B cell (primary cell): Measurements from ENCODE around the gene TPST2. TPM values are rescaled to one million over a fixed set of nuclear protein-coding genes. Genes with fewer than 3 reads are reported as not detected.

Source experiments
- ATAC-seq: fragments of 200-7000 bp; cut with Tn5 transposase; one replicate; pipeline ENCODE4 v1.10.0; 2021; ENCODE audit warnings: low read depth, mild to moderate bottlenecking, moderate number of reproducible peaks, moderate library complexity
- CTCF ChIA-PET: fragments of 350-600 bp; sonication (Branson Sonifier 250); formaldehyde crosslinking; loops from one replicate; lab custom pipeline; 2021; ENCODE audit warnings: antibody characterized with exemption, inconsistent platforms; lab: Charles Lee
- POLR2A ChIA-PET: fragments of 350-600 bp; sonication (Branson Sonifier 250); formaldehyde crosslinking; loops from one replicate; lab custom pipeline; 2021; ENCODE audit warnings: antibody characterized with exemption; lab: Charles Lee
- DNase-seq: peaks from one replicate; pipeline ENCODE4 v3.0.0; 2013
- H2AFZ ChIP-seq: 2 replicates; pipeline ENCODE4 v1.6.1; 2012; ENCODE audit warnings: mild to moderate bottlenecking, low read depth, low read length; ENCODE audit not compliant: insufficient read depth, poor library complexity, severe bottlenecking
- H3K27ac ChIP-seq, 2 donors: 1 replicate in 1 of 2; 2 replicates in 1 of 2; pipeline ENCODE4 v1.5.1; 2012 to 2013; ENCODE audit warnings: low read length in 2 of 2, mild to moderate bottlenecking in 2 of 2, moderate library complexity in 1 of 2
- H3K27me3 ChIP-seq, 4 experiments: fragments of 200-600 bp in 1 of 4; sonication (generic) in 1 of 4; replicated peaks in 1 of 4; 1 replicate in 2 of 4; 2 replicates in 2 of 4; pipeline versions ENCODE4 v1.6.1 to v1.7.0; 2013 to 2016; ENCODE audit warnings: low read length in 3 of 4, mild to moderate bottlenecking in 2 of 4, mixed read lengths in 1 of 4, moderate library complexity in 1 of 4; ENCODE audit not compliant: insufficient read depth in 4 of 4, control insufficient read depth in 3 of 4; ENCODE audit errors: control extremely low read depth in 1 of 4
- H3K36me3 ChIP-seq, 2 experiments: replicated peaks in 1 of 2; 1 replicate in 1 of 2; 2 replicates in 1 of 2; pipeline versions ENCODE4 v1.6.1 to v1.7.1; 2013; ENCODE audit warnings: low read length in 1 of 2; ENCODE audit not compliant: insufficient read depth in 2 of 2, control insufficient read depth in 1 of 2; ENCODE audit errors: control extremely low read depth in 1 of 2, extremely low read depth in 1 of 2
- H3K4me1 ChIP-seq, 2 donors: fragments of 200-600 bp in 1 of 2; sonication (generic) in 1 of 2; 1 replicate in 1 of 2; 2 replicates in 1 of 2; pipeline versions ENCODE4 v1.5.1 to v1.6.1; 2013 to 2017; ENCODE audit warnings: low read length in 2 of 2; ENCODE audit not compliant: control insufficient read depth in 2 of 2, insufficient read depth in 2 of 2
- H3K4me2 ChIP-seq: replicated peaks from 2 replicates; pipeline ENCODE3; 2012; ENCODE audit warnings: mild to moderate bottlenecking, low read depth, low read length; ENCODE audit not compliant: poor library complexity, severe bottlenecking
- H3K4me3 ChIP-seq, 5 experiments: fragments of 200-600 bp in 1 of 5; sonication (generic) in 1 of 5; 1 replicate in 3 of 5; 2 replicates in 2 of 5; pipeline versions ENCODE4 v1.5.1 to v1.7.0; 2011 to 2016; ENCODE audit warnings: low read length in 4 of 5, mild to moderate bottlenecking in 4 of 5, low read depth in 2 of 5, control low read depth in 1 of 5, moderate library complexity in 1 of 5; ENCODE audit not compliant: insufficient read depth in 1 of 5; ENCODE audit errors: control extremely low read depth in 1 of 5, extremely low read depth in 1 of 5
- H3K79me2 ChIP-seq: fragments of 200-600 bp; sonication (generic); one replicate; pipeline ENCODE4 v1.6.0; 2016; ENCODE audit warnings: low read length; ENCODE audit not compliant: control insufficient read depth, insufficient read depth
- H3K9ac ChIP-seq: fragments of 200-600 bp; sonication (generic); 2 replicates; pipeline ENCODE4 v1.6.1; 2017; ENCODE audit warnings: mild to moderate bottlenecking, low read length, moderate library complexity
- H3K9me3 ChIP-seq, 3 donors: one replicate each; pipeline versions ENCODE4 v1.6.1 to v1.7.1; 2013; ENCODE audit warnings: low read length in 2 of 3; ENCODE audit not compliant: control insufficient read depth in 2 of 3, insufficient read depth in 1 of 3; ENCODE audit errors: control extremely low read depth in 1 of 3
- H4K20me1 ChIP-seq: 2 replicates; pipeline ENCODE4 v1.6.0; 2012; ENCODE audit warnings: mild to moderate bottlenecking, low read length; ENCODE audit not compliant: insufficient read depth, control insufficient read depth, poor library complexity, severe bottlenecking
- H3K27ac Mint-ChIP-seq: one replicate; pipeline ENCODE4 v1.8.0; 2021; ENCODE audit warnings: mixed read lengths
- H3K27me3 Mint-ChIP-seq: one replicate; pipeline ENCODE4 v1.8.0; 2021; ENCODE audit warnings: mixed read lengths
- H3K4me1 Mint-ChIP-seq: one replicate; pipeline ENCODE4 v1.8.0; 2021; ENCODE audit warnings: mixed read lengths
- H3K4me3 Mint-ChIP-seq: one replicate; pipeline ENCODE4 v1.8.0; 2021; ENCODE audit warnings: mixed read lengths
- H3K9me3 Mint-ChIP-seq: one replicate; pipeline ENCODE4 v1.8.0; 2022; ENCODE audit warnings: mixed read lengths; ENCODE audit not compliant: insufficient read depth
- EZH2 ChIP-seq: IDR thresholded peaks from 2 replicates; pipeline ENCODE4 v1.6.1; 2012; ENCODE audit warnings: borderline replicate concordance, low read depth, mild to moderate bottlenecking, moderate library complexity, low read length; ENCODE audit not compliant: insufficient read depth, poor library complexity, severe bottlenecking
- WGBS: methylation state at CpG from one replicate; pipeline ENCODE4 v1.1.5; 2013; ENCODE audit warnings: missing lambda C conversion rate; ENCODE audit not compliant: insufficient coverage; 5-methylcytosine and 5-hydroxymethylcytosine counted together
- intact Hi-C: fragments of 100-400 bp; cut with micrococcal nuclease; formaldehyde crosslinking; loops from one replicate; pipeline ENCODE4 v1.10.0; 2022
- polyA plus RNA-seq: library from polyadenylated mRNA; depleted of rRNA; stranded (reverse); fragments of >200 nt; gene quantifications from 2 replicates; pipeline ENCODE4 v1.2.3, GENCODE V29; 2012
- total RNA-seq, 2 donors: library from RNA; stranded (reverse); fragments of 120-200 nt in 1 of 2; gene quantifications; 1 replicate in 1 of 2; 2 replicates in 1 of 2; pipeline versions ENCODE4 v1.2.3 to v1.2.4, GENCODE V29; 2013 to 2022
- TF ChIP-seq, protein P1 (sequence below): fragments of 200-600 bp; IDR thresholded peaks from one replicate; pipeline ENCODE4 v1.8.0; 2022; ENCODE audit warnings: antibody characterized with exemption, mild to moderate bottlenecking

Gene TPST2
- total and polyA plus RNA-seq, 2 donors (not counting 1 experiment from before 2014, with no cell fraction given) = 16.6 to 43.1 TPM

DNA sequence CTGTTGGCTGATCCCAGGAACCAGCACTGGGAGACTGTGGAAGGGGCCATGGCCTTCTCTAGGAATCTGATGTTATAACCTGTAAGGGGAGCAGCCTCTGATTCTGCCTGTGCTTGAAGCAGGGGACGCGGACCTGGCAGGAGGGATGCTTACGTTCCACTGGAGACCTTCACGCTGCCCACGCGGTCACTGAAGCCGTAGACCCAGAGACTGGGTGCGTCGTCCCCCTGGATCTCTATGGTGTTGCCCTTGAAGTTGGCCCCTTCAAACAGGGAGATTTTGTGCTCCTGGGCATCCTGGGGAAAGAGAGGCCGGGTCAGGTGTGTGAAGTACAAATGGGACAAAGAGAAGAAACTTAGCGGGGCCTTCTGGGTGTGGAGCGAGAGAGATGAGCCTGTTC lies 11.8 kb upstream of the TPST2 start:
- CTCF ChIA-PET = no interaction called here
- no peak for TF ChIP-seq EZH2
- TF ChIP-seq, protein P1, sequence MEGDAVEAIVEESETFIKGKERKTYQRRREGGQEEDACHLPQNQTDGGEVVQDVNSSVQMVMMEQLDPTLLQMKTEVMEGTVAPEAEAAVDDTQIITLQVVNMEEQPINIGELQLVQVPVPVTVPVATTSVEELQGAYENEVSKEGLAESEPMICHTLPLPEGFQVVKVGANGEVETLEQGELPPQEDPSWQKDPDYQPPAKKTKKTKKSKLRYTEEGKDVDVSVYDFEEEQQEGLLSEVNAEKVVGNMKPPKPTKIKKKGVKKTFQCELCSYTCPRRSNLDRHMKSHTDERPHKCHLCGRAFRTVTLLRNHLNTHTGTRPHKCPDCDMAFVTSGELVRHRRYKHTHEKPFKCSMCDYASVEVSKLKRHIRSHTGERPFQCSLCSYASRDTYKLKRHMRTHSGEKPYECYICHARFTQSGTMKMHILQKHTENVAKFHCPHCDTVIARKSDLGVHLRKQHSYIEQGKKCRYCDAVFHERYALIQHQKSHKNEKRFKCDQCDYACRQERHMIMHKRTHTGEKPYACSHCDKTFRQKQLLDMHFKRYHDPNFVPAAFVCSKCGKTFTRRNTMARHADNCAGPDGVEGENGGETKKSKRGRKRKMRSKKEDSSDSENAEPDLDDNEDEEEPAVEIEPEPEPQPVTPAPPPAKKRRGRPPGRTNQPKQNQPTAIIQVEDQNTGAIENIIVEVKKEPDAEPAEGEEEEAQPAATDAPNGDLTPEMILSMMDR = no peak
- H3K27ac Mint-ChIP-seq = no peak overlapping the region
- Histone ChIP-seq H2AFZ (no peak overlapping the region), H3K27ac (no peak overlapping the region), H3K4me2 (no peak overlapping the region), H3K9ac (no peak overlapping the region), H3K4me3 (no peak overlapping the region), H3K9me3 (no peaks in the 10 kb centered on the region), H3K79me2 (no peaks in the 10 kb centered on the region), H3K36me3 (no peaks in the 10 kb centered on the region), H3K27me3 (peaks cover 0 to 3% (median 0%) of the 10 kb centered on the region in 4 experiments), H3K4me1 (no peaks in the 10 kb centered on the region), H4K20me1 (no peaks in the 10 kb centered on the region)
- DNase-seq (no peak), ATAC-seq (no peak)
- H3K4me3 Mint-ChIP-seq = no peak overlapping the region
- H3K27me3 Mint-ChIP-seq = peaks cover 12% of the 10 kb centered on the region
- WGBS = 96% methylated on average over 12 of the region's 12 CpGs
- intact Hi-C loops = no loop called here
- H3K9me3 Mint-ChIP-seq = no peaks in the 10 kb centered on the region
- POLR2A ChIA-PET = no interaction called here
- H3K4me1 Mint-ChIP-seq = no peaks in the 10 kb centered on the region

DNA sequence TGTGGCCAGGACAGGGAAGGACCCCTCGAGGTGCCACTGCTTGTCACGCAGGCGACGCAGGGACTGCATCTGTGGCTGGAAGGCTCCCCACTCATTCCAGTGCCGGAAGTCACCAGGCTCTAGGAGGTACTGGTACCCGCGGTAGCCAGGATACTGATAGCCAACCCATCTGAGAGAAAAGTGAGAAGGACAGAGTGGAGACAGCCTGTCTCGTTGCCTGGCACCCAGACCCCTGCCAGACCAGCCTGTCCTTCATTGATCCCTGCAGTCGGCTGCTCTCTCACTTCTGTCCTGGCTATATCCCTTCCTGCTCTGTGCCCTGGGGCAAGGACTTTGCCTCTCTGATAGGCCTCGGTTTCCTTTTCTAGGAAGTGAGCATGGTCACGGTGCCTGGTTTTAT lies 9.6 kb upstream of the TPST2 start:
- Histone ChIP-seq H3K27me3 (peaks cover 0 to 3% (median 0%) of the 10 kb centered on the region in 4 experiments), H4K20me1 (no peaks in the 10 kb centered on the region), H3K4me2 (no peak overlapping the region), H3K9me3 (no peaks in the 10 kb centered on the region), H2AFZ (no peak overlapping the region), H3K79me2 (no peaks in the 10 kb centered on the region), H3K27ac (no peak overlapping the region), H3K4me3 (no peak overlapping the region), H3K9ac (no peak overlapping the region), H3K36me3 (no peaks in the 10 kb centered on the region), H3K4me1 (no peaks in the 10 kb centered on the region)
- Mint-ChIP-seq H3K27me3 (peaks cover 12% of the 10 kb centered on the region), H3K27ac (no peak overlapping the region), H3K4me3 (no peak overlapping the region), H3K9me3 (no peaks in the 10 kb centered on the region), H3K4me1 (no peaks in the 10 kb centered on the region)
- DNase-seq = no peak
- POLR2A ChIA-PET = no interaction called here
- WGBS = 92% methylated on average over 11 of the region's 11 CpGs
- CTCF ChIA-PET = no interaction called here
- no peak for ATAC-seq
- intact Hi-C loops = no loop called here
- TF ChIP-seq, protein P1 = no peak
- TF ChIP-seq EZH2 = no peak
